ENCODE data around the gene PTPN20.

GRCh38 chr10:47013507-47014154 is 102.4 kb downstream of the PTPN20 start:
- TF ChIP-seq POLR2A (IDR thresholded peaks at IDR 0.05) (no peak), CTCF (IDR thresholded peaks at IDR 0.05) (no peak)
